Stimulated activated CD4-positive, alpha-beta T cell treated with anti-CD3 and anti-CD28 coated beads, Interleukin-2, amount 100 ng/mL, for 4 hours (primary cell): ENCODE data around the gene TNFRSF12A.

Source experiments
- DNase-seq: peaks from one replicate; pipeline ENCODE4 v3.0.0-alpha.2; 2020; ENCODE audit warnings: low read depth

Gene TNFRSF12A

DNA sequence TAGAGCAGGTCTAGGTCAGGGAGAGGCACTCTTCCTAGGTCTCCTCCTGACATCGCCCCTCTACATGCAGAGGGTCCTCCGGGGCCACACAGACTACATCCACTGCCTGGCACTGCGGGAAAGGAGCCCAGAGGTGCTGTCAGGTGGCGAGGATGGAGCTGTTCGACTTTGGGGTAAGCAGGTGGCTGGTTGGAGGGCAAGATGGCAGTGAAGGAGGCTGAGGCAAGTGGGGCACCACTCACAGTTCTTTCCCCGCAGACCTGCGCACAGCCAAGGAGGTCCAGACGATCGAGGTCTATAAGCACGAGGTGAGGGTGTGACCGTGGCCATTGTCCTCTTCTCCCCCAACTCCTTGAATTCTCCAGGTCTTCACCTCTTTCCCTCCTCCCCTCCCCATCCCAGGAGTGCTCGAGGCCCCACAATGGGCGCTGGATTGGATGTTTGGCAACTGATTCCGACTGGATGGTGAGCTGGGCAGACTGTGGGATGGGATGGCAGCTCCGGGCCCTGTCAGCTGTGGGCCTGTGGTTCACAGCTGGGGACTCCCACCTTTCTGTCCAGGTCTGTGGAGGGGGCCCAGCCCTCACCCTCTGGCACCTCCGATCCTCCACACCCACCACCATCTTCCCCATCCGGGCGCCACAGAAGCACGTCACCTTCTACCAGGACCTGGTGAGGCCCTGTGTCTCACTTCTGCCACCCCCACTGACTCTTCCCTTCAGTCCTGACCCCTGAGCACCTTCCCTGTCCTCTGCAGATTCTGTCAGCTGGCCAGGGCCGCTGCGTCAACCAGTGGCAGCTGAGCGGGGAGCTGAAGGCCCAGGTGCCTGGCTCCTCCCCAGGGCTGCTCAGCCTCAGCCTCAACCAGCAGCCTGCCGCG is 6.7 kb downstream of the TNFRSF12A start:
- DNase-seq: no peak

DNA sequence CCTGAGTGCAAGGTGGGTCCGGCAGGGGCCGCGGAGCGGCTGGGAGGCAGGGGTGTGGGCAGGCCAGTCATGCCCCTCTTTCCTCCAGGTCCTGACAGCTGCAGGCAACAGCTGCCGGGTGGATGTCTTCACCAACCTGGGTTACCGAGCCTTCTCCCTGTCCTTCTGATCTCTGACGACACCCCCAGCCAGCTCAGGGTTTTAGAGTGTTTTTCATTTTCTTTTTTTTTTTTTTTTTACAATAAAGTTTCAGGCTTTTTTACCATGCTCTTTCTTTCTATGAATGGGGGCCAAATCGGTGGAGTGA is 7.3 kb downstream of the TNFRSF12A start:
- no peak for DNase-seq

DNA sequence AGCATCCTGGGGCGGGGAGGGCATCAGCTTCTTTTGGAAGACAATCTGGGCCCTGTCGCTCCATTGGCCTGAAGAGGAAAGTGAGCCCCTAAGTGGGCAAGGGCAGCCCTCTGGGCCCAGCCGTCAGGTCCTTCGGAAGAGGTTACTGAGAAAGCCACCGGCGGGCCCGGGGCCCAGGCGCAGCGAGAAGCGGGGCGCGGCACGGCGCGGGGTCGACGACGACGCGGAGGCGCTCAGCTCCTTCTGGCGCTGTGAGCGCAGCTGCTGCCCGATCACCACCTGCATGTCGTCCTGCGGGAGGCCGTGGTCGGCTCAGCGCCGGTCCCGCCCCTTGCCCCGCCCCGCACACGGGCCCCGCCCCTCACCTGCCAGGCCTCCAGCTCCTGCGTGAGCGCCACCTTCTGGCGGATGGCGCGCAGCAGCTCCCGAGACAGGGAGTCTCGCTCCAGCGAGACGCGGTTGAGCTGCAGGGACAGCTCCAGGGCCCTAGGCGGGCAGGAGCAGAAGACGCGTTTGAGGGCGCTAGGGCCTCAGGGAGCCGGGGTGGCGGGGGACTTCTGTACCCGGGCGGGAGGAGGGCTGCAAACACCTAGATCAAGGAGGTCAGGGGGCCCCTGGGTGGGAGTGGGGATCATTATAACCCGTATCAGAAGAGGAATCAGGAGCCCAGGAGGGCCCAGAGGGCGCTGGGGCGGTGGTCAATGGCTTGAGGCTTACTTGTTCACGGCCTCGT is 8.0 kb downstream of the TNFRSF12A start:
- DNase-seq: peak; percentile 82

DNA sequence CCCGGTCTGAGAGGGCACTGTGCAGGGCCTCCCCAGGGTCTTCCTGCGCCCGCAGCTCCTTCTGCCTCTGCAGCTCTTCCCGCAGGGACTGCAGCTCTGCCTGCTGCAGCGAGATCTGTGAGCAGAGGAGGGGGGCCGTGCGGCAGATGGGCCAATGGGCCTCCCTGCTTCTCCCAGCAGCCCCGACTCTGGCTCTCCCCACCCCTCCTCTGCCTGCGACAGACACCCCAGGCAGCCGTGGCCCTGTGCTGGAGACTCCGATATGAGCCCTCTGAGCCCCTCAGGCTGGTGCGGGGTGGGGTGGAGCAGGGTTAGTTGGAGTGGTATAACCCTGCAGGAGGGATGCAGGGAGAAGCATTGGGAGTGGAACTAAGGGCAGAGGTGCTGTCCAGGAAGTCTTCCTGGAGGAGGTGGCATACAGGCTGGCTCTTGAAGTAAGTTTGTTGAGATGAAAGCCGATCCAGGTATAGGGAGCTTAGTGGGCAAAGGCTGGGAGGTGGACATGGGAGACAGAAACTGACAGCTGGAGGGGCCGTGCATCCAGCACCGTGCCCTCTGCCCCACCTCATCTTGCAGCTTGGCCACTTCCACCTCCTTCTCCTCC is 8.7 kb downstream of the TNFRSF12A start:
- no peak for DNase-seq

DNA sequence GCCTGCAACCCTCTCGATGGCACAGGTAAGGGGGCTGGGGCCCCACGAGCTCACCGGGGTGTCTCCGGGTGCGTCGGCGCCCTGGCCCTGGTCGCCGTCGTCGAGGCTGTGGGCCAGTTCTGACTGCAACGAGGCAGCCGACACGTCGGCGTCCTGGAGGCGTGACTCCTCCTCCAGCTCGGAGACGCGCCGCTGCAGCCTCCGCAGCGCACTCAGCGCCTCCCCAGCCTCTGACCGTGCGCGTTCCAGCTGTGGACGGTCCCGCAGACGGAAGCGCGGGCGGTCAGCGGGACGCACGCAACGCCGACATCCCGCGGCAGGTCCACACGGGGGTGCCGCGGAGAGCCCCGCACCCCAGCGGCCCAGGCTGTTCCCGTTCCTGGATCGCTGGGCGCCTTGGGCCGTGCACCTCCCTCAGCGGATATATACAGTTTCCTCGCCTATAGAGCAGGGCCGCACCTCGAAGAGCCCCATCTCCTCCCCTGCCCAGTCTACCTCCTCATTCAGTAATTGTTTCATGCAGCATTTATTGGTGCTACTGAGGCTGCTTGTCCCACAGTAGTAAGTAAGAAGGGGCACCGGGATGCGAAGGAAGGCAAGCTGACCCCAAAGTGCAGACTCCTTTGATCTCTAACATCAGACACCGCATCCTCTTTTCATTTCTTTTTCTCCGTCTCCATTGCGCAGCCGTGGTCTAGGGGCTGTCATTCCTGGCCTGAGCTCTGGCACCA is 9.5 kb downstream of the TNFRSF12A start:
- DNase-seq: no peak

DNA sequence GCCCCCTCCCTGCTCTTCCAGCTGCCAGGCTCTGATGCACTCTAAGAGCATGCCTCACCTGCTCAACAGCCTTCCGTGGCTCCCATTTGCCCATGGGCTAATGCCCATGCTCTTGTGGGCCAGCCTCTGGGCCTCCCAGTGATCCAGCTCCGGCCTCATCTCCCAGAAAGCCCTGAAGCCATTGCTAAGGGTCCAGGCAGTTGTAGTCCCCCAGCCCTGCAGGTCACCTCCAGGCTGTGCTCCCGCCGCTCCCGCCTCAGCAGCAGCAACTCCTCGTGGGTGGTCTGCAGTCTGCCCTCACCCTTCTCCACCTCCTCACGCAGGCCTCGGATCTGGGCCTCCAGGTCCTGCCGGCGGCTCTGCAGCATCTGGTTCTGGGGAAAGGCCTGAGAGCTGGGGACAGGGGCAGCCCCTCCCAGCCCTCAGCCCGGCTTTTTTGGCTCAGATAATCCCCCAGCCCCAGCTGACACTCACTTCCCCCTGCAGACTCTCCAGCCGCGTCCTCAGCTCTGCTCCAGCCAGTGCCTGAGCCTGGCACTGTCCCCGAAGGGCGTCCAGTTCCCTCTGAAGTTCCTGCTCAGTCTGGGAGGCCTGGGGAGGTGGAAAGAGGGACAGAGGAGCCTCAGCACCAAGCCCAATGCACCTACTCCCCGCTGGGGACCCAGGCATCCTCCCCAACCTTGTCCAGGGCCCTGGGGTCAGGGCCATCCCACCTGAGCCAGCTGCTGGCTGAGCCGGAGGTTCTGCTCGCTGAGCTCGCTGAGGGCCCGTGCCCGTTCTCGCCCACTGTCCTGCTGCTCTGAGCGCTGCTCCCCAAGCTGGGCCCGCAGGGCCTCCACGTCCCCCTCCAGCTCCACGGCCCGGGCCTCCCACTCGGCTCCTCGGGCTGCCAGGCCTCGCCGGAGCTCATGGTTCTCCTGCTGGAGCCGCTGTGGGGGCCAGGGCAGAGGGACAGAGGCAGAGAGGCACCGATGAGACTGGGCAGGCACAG is 10.3 kb downstream of the TNFRSF12A start:
- DNase-seq: no peak

DNA sequence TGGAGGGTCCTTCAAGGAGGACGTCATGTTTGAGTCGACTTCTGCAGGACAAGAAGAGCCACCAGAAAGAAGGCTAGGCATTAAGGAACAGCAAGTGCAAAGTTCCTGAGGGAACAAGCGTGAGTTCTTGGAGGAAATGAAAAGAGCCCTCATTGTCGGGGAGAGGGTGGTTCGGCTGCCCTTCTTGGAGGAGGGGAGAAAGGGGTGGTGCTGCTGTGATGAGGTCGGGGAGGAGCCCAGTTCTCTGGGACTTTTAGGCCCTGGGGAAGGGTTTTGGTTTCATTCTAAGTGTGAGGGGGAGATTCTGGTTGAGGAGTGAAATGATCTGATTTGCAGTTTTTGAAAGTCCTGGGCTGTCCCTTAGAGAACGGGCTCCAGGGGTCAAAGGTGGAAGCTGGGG is 12.5 kb downstream of the TNFRSF12A start:
- DNase-seq: no peak

DNA sequence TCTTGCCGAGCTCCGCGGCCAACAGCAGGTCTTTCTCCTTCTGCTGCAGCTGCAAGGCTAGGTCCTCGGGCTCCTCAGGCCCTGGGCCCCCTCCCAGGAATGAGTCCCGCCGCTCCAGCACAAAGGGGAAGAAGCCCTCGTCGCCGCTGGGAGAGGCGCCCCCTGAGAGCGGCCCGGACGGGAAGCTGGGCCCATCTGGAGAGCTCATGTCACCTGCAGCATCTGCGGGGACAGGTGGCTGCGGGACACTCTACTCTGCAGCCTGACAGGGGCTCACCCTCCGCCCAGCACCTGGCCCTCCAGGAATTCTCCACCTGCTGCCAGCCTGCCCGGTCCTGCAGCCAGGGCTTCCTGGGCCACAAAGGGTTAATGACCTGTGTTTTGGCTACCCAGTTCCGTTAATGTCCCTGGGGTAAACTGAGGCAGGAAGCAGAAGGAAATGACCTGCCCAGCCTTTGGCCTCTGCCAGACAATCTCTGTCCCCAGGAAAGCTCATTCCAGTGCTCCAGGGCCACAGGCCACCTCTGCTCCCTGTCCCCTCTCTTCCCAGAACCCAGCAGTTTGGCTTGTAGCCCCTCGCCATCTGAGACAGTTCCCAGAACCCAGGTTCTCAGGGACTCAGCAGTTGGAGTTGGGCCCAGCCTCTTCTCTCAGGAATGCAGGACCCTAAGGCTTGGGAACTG is 15.3 kb downstream of the TNFRSF12A start:
- no peak for DNase-seq

DNA sequence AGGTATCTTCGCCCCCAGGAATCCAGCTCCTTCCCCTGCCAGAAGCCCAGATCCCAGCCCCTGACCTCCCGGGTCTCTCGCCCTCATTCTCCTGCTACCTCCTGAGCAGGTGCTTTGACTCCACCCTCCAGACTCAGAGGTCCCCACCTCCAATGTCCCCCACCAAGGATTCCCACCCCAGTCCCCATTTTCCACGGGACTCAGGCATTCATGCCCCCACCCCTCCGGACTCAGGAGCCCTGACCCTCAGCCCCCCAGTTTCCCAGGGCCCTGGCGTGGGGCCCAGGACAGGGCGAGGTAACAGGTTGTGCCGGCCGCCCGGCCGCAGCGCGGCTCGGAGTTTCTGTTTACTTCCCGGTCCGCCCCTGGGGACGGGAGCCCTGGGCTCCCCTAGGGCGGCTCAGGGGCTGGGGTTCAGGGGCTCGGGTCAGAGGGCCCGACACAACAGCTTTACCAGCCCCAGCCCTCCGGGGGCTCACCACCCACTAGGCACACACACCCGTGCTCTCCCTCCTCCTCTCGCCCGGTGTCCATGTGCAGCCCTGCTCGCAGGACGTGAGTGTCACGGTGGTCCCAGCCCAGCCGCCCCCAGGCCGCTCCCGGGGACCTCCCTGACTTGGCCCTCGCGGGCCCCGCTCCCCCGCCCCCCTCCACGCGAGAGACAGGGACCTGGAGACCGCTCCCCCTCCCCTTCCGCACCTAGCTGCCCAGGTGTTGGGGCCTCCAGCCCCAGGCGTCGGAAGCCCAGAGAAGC is 16.0 kb downstream of the TNFRSF12A start:
- no peak for DNase-seq

DNA sequence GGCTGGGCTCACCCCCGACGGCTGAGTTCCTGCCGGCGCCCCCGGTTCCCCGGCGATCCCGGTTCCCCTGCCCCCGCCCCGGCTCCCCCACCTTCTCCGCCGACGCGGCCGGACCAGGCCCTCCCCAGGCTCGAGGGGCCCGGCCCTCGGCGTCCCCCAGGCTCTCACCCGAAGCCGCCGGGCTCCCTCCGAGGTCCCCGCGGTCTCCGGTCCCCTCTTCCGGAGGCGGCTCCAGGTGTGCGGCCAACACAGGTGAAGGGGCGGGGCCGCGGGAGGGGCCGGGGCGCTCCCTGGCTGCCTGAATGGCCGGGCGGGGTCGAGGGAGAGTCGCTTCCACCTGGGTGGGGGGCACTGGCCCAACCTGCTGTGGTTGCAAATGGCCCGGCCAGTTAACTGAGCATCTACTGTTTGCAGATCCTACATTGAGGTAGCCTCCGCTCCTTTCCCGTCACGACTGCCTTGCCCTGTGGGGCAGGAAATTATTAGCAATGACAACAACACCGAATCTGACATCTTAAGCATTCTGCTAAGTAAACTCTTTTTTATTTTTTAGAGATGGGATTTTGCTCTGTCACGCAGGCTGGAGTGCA is 16.7 kb downstream of the TNFRSF12A start, which contains the start of gene BICDL2:
BICDL2 (minus strand) TSS at position 219 of the 590 bp plus-strand sequence. CDS start 1,448 bp downstream, outside the sequence.
- no peak for DNase-seq

DNA sequence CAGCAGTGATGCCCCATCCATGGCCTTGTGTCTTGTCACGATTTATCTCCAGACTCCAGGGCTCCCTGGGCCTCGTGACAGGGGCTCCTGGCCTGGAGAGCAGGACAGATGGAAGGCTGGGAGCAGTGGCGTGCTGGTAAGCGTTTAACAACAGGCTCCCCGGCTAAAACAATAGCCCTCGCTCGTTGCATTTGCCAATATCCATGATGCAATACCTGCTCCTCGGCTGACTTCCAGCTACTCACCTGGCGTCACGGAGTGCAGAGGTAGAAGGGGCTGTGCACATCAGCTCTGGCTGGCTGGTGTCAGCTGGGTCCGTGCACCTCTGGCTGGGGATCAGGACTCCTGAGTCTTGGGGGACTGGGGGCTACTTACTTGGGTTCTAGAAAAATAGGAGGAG is 18.1 kb downstream of the TNFRSF12A start:
- no peak for DNase-seq

DNA sequence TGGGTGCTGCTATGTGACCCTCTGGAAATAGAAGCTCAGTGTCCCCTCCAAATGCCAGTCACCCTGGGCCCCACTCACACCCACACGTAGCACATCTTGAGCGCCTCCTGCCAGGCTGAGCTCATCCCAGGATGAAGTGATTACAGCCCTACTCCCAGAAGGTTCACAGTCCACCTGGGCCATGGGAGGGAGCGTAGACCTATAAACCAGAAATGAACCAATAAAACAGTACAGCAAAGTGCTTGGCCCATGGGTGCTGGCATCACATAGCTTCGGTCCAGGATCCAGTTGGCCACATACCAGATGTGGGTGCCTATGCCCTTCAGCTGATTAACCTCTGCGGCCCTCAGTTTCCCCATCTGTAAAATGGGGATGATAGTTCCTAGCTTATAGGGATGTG is 18.7 kb downstream of the TNFRSF12A start:
- DNase-seq: no peak

DNA sequence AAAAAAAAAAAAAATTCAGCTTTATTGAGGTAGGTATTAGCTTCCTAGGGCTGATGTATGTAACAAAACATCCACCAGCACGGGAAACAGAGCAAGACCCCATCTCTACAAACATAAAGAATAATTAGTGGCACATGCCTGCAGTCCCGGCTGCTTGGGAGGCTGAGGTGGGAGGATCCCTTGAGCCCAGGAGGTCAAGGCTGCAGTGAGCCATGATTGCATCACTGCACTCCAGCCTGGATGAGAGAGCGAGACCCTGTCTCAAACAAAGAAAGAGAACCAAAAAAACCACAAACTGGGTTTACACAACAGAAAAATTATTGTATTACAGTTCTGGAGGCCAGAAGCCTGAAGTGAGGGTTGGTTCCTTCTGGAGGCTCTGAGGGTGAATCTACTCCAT is 22.2 kb downstream of the TNFRSF12A start:
- no peak for DNase-seq

DNA sequence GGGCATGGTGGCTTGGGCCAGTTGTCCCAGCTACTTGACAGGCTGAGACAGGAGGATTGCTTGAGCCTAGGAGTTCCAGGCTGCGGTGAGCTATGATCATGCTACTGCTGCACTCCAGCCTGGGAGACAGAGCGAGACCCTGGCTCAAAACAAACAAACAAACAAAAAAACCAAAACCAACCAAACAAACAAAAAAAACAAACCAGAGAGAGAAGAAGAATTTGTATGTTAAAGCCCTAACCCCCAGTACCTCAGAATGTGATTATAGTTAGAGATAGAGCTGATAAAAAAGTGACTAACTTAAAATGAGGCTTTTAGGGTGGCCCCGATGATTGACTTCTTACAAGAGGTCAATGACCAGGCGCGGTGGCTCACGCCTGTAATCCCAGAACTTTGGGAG is 24.5 kb downstream of the TNFRSF12A start:
- DNase-seq: no peak

DNA sequence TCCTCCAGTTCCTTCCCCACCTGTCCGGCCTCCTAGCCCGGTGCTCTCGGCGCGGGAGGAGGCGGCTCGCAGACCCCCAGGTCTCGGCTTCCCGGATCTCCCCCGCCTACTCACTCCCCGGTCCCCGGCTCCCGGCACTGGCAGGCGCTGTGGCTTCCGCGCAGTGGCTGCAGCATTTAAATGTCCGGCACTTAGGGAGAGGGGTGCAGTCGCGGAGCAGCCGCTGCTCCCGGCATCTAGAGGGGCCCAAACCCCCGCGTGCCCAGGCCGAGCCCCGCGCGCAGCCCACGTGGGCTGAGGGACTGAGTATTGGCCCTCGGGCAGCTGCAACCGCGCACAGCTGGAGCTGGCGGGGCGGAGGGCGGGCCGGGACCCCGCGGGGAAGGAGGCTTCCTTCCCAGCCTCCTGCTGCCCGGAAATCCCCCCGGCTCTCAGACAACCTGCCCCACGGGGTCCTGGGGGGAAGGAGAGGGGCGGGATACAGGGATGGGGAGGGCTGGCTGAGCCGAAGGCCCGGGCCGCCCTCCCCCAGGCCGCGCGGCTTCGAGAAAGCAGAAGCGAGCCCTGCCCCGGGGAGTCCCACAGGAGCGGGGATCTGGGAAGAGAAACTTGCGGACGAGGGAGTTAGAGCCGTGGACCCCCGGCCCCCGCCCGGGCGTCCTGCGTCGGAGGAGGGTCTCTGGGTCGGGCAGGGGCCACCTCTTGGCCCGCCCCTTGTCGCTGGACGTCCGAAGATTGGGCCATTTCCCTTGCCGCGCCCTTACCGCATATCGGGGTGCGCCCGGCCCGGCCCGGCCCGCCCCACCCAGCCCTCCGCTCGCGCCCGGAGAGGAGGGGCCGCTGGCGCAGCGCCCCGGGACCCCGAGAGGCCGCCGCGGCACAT is 25.8 kb downstream of the TNFRSF12A start, which contains the start of gene MMP25:
MMP25 (plus strand) TSS at position 804 of the 883 bp plus-strand sequence. CDS start 357 bp downstream, outside the sequence.
- no peak for DNase-seq

DNA sequence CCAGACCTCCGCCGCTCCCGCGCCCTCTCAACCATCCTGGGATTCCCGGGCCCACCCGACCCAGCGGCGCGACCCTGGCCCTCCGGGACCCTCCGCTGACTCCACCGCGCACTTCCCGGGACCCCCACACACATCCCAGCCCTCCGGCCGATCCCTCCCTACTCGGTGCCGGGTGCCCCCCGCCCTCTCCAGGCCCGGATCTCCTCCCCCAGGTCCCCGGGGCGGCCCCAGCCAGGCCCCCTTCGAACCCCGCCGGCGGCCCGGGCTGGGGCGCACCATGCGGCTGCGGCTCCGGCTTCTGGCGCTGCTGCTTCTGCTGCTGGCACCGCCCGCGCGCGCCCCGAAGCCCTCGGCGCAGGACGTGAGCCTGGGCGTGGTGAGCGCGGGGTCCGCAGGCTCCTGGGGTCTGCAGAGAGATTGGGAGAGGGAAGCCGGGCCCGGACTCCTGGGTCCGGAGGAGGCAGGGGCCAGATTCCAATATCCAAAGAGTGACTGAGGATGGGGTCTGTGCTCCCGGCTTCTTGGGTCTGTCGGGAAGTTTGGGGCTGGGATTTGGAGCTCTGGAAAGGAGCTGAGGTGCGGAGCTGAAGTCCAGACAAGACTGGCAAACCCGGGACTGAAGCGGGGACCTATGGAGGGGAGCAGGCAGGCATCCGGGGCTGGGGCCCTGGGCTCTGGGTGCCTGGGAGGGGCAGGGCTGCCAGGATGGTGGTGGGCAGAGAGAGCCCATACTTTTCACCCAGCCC is 26.6 kb downstream of the TNFRSF12A start:
- DNase-seq: no peak

DNA sequence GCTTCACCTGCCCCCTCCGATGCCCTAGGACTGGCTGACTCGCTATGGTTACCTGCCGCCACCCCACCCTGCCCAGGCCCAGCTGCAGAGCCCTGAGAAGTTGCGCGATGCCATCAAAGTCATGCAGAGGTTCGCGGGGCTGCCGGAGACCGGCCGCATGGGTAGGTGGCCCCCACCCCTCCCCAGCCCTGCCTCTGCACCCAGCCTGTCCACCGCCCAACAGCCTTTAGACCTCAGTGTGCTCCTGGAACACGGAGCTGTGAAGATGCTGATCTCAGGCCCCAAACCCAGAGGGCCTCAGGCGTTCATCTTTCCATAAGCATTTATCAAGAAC is 27.2 kb downstream of the TNFRSF12A start:
- no peak for DNase-seq
